Liver (tissue), 9 donors: ENCODE results near the gene PTPRN2. TPM values are rescaled to one million over a fixed set of nuclear protein-coding genes. Genes with fewer than 3 reads are reported as not detected.

Source experiments
- DNase-seq: peaks from one replicate; pipeline ENCODE4 v3.0.0-alpha.2; 2017; ENCODE audit warnings: low spot score
- H3K27ac ChIP-seq, 2 donors: one replicate each; pipeline ENCODE4 v1.7.0; 2013; ENCODE audit warnings: inconsistent platforms in 2 of 2, low read length in 2 of 2, control low read depth in 1 of 2, low read depth in 1 of 2, mild to moderate bottlenecking in 1 of 2
- H3K27me3 ChIP-seq, 4 donors: one replicate each; pipeline versions ENCODE4 v1.6.1 to v1.7.0; 2013; ENCODE audit warnings: low read length in 3 of 4, inconsistent platforms in 1 of 4, mild to moderate bottlenecking in 1 of 4, moderate library complexity in 1 of 4; ENCODE audit not compliant: control insufficient read depth in 4 of 4, insufficient read depth in 4 of 4
- H3K36me3 ChIP-seq, 4 donors: one replicate each; pipeline versions ENCODE4 v1.6.1 to v1.7.0; 2013; ENCODE audit warnings: low read length in 3 of 4, mild to moderate bottlenecking in 3 of 4, low read depth in 1 of 4, moderate library complexity in 1 of 4; ENCODE audit not compliant: control insufficient read depth in 4 of 4, insufficient read depth in 3 of 4
- H3K4me1 ChIP-seq, 4 donors: one replicate each; pipeline versions ENCODE4 v1.6.1 to v1.7.0; 2013; ENCODE audit warnings: low read length in 3 of 4, mild to moderate bottlenecking in 3 of 4, moderate library complexity in 1 of 4; ENCODE audit not compliant: control insufficient read depth in 4 of 4, insufficient read depth in 4 of 4
- H3K4me3 ChIP-seq, 3 donors: one replicate each; pipeline versions ENCODE4 v1.6.1 to v1.7.0; 2013; ENCODE audit warnings: low read length in 3 of 3, control low read depth in 1 of 3, low read depth in 1 of 3, mild to moderate bottlenecking in 1 of 3
- H3K9ac ChIP-seq, 2 donors: one replicate each; pipeline ENCODE4 v1.7.0; 2013; ENCODE audit warnings: low read length in 2 of 2, mild to moderate bottlenecking in 2 of 2, moderate library complexity in 2 of 2, control low read depth in 1 of 2, low read depth in 1 of 2
- H3K9me3 ChIP-seq, 4 donors: one replicate each; pipeline versions ENCODE4 v1.6.1 to v1.7.0; 2013; ENCODE audit warnings: low read length in 3 of 4; ENCODE audit not compliant: control insufficient read depth in 4 of 4
- ATF3 ChIP-seq: IDR thresholded peaks from 2 replicates; pipeline ENCODE4 v1.6.1; 2016; ENCODE audit warnings: antibody characterized with exemption
- CTCF ChIP-seq: fragments of 150-350 bp; IDR thresholded peaks from 2 replicates; pipeline ENCODE4 v1.5.1; 2017; ENCODE audit warnings: improper control_type of control experiment, low read depth, low read length; ENCODE audit not compliant: missing input control
- EGR1 ChIP-seq, 2 donors: IDR thresholded peaks; 2 replicates each; pipeline ENCODE4 v1.6.1; 2016 to 2018; ENCODE audit warnings: antibody characterized with exemption in 2 of 2, low read depth in 2 of 2
- FOXA1 ChIP-seq: IDR thresholded peaks from 2 replicates; pipeline ENCODE4 v1.6.1; 2016; ENCODE audit warnings: antibody characterized with exemption
- FOXA2 ChIP-seq: IDR thresholded peaks from 2 replicates; pipeline ENCODE4 v1.6.1; 2016; ENCODE audit warnings: antibody characterized with exemption
- GABPA ChIP-seq, 2 donors: IDR thresholded peaks in 1 of 2; conservative IDR thresholded peaks in 1 of 2; 2 replicates each; pipeline ENCODE4 v1.6.1; 2016; ENCODE audit warnings: antibody characterized with exemption in 2 of 2, mild to moderate bottlenecking in 1 of 2, moderate library complexity in 1 of 2
- HNF4A ChIP-seq, 2 donors: conservative IDR thresholded peaks; 2 replicates each; pipeline ENCODE4 v1.6.1; 2016; ENCODE audit warnings: antibody characterized with exemption in 2 of 2, mild to moderate bottlenecking in 2 of 2
- HNF4G ChIP-seq: IDR thresholded peaks from 2 replicates; pipeline ENCODE4 v1.6.1; 2016; ENCODE audit warnings: antibody characterized with exemption
- JUND ChIP-seq, 2 donors: IDR thresholded peaks; 2 replicates each; pipeline ENCODE4 v1.6.1; 2016; ENCODE audit warnings: antibody characterized with exemption in 2 of 2
- MAX ChIP-seq: IDR thresholded peaks from 2 replicates; pipeline ENCODE4 v1.6.1; 2016; ENCODE audit warnings: antibody characterized with exemption
- NR2F2 ChIP-seq: IDR thresholded peaks from 2 replicates; pipeline ENCODE4 v1.6.1; 2016; ENCODE audit warnings: antibody characterized with exemption
- RAD21 ChIP-seq, 2 donors: IDR thresholded peaks; 2 replicates each; pipeline ENCODE4 v1.6.1; 2016; ENCODE audit warnings: antibody characterized with exemption in 2 of 2, mild to moderate bottlenecking in 2 of 2
- REST ChIP-seq: IDR thresholded peaks from 2 replicates; pipeline ENCODE4 v1.6.1; 2016; ENCODE audit warnings: antibody characterized with exemption, mild to moderate bottlenecking
- RXRA ChIP-seq, 2 donors: IDR thresholded peaks; 2 replicates each; pipeline ENCODE4 v1.6.1; 2017 to 2018; ENCODE audit warnings: antibody characterized with exemption in 2 of 2, mild to moderate bottlenecking in 1 of 2
- SP1 ChIP-seq: IDR thresholded peaks from 2 replicates; pipeline ENCODE4 v1.6.1; 2018; ENCODE audit warnings: antibody characterized with exemption, mild to moderate bottlenecking
- TAF1 ChIP-seq: conservative IDR thresholded peaks from 2 replicates; pipeline ENCODE4 v1.6.1; 2016; ENCODE audit warnings: antibody characterized with exemption, mild to moderate bottlenecking
- YY1 ChIP-seq: IDR thresholded peaks from 2 replicates; pipeline ENCODE4 v1.6.1; 2016; ENCODE audit warnings: antibody characterized with exemption, mild to moderate bottlenecking
- ZBTB33 ChIP-seq: IDR thresholded peaks from 2 replicates; pipeline ENCODE4 v1.6.1; 2016; ENCODE audit warnings: antibody characterized with exemption
- WGBS: extraction: QIAGEN DNeasy Blood & Tissue Kit; methylation state at CpG from one replicate; pipeline ENCODE4 v1.1.7; 2013; 5-methylcytosine and 5-hydroxymethylcytosine counted together
- polyA plus RNA-seq, 2 donors: library from polyadenylated mRNA; stranded (reverse) in 1 of 2; unstranded in 1 of 2; fragments of 200-250 nt in 1 of 2; fragments of >200 nt in 1 of 2; fragmentation: Nextera tagmentation in 1 of 2; extraction: Ambion mirVana in 1 of 2; gene quantifications; one replicate each; pipeline versions ENCODE4 v1.2.1 to v1.2.3, GENCODE V29; 2013 to 2015
- total RNA-seq, 2 donors: library from RNA; depleted of rRNA; stranded (reverse); fragments of >200 nt; gene quantifications; one replicate each; pipeline ENCODE4 v1.2.3, GENCODE V29; 2014
- donor health status: healthy.
- donor health status: healthy.
- donor health status: healthy.
- donor health status: healthy.
- donor health status: healthy.

The PTPRN2 gene
- total and polyA plus RNA-seq, 4 donors: 0.75 to 1.9 (median 1.1) TPM

- TF ChIP-seq MAX: no peak
- no peak for TF ChIP-seq SP1
- TF ChIP-seq HNF4A (conservative IDR thresholded peaks at IDR 0.05): no peak
- TF ChIP-seq EGR1 (IDR thresholded peaks at IDR 0.05; ENCODE audit: low read depth in 2 of 2): no peak
- no peak for TF ChIP-seq RAD21 (IDR thresholded peaks at IDR 0.05)
- TF ChIP-seq GABPA (IDR thresholded peaks at IDR 0.05 in 1 of 2, conservative IDR thresholded peaks at IDR 0.05 in 1 of 2): no peak
These were observed 700.2 kb downstream of the PTPRN2 start (continued) for GRCh38 chr7:157887400-157887799.

- H3K4me1 ChIP-seq: no peaks in the 10 kb centered on the region
- peaks cover 0 to 7% (median 0%) of the 10 kb centered on the region in 4 donors for H3K9me3 ChIP-seq
- no peaks in the 10 kb centered on the region for H3K36me3 ChIP-seq
- H3K27me3 ChIP-seq: no peaks in the 10 kb centered on the region
- no peak for DNase-seq
- no peak overlapping the region for H3K9ac ChIP-seq
- TF ChIP-seq RXRA (IDR thresholded peaks at IDR 0.05) (no peak), YY1 (no peak), FOXA2 (no peak), HNF4A (conservative IDR thresholded peaks at IDR 0.05) (no peak), HNF4G (no peak), ATF3 (no peak)
- WGBS: 89% methylated on average over 11 of the region's 11 CpGs
- no peak overlapping the region for H3K27ac ChIP-seq
- H3K4me3 ChIP-seq: no peak overlapping the region
These were observed 700.9 kb downstream of the PTPRN2 start for GRCh38 chr7:157886711-157887110.

GRCh38 chr7:157886266-157886665, 701.4 kb downstream of the PTPRN2 start:
- H3K4me1 ChIP-seq: no peaks in the 10 kb centered on the region
- no peak for DNase-seq
- H3K4me3 ChIP-seq: no peak overlapping the region
- no peaks in the 10 kb centered on the region for H3K27me3 ChIP-seq
- H3K9ac ChIP-seq: no peak overlapping the region
- H3K9me3 ChIP-seq: peaks cover 0 to 7% (median 0%) of the 10 kb centered on the region in 4 donors
- TF ChIP-seq HNF4G (no peak), YY1 (no peak), CTCF (no peak), HNF4A (conservative IDR thresholded peaks at IDR 0.05) (no peak), TAF1 (no peak), ATF3 (no peak), NR2F2 (no peak), MAX (no peak), FOXA2 (no peak), RAD21 (IDR thresholded peaks at IDR 0.05) (no peak), GABPA (IDR thresholded peaks at IDR 0.05 in 1 of 2, conservative IDR thresholded peaks at IDR 0.05 in 1 of 2) (no peak), EGR1 (IDR thresholded peaks at IDR 0.05; ENCODE audit: low read depth in 2 of 2) (no peak), ZBTB33 (no peak), SP1 (no peak), FOXA1 (no peak), REST (no peak), RXRA (IDR thresholded peaks at IDR 0.05) (no peak), JUND (IDR thresholded peaks at IDR 0.05) (no peak)
- no peak overlapping the region for H3K27ac ChIP-seq
- WGBS: 85% methylated on average over 9 of the region's 9 CpGs
- no peaks in the 10 kb centered on the region for H3K36me3 ChIP-seq
